Measurements from ENCODE around the gene PCDHB12.
"Not testable (repeated sequence)": the region's sequence is repeated elsewhere in the genome, so short reads cannot be mapped to it uniquely, and the experiment has no call there.

GRCh38 chr5:141201126-141201525 is 7.4 kb upstream of the PCDHB12 start:
- TF ChIP-seq ATF1 (CRISPR knock-in tag; IDR thresholded peaks at IDR 0.05); UBTF (CRISPR knock-in tag; IDR thresholded peaks at IDR 0.05); TFDP2 (CRISPR knock-in tag; IDR thresholded peaks at IDR 0.05); SIN3A (IDR thresholded peaks at IDR 0.05; ENCODE audit: borderline replicate concordance, low read depth, low read length); POLR2AphosphoS5 (IDR thresholded peaks at IDR 0.05; ENCODE audit: low read depth, low read length); TERF1 (CRISPR knock-in tag; IDR thresholded peaks at IDR 0.05); POLR2AphosphoS2 (IDR thresholded peaks at IDR 0.05; ENCODE audit: low read depth, low read length); ZNF644 (CRISPR knock-in tag; IDR thresholded peaks at IDR 0.05; ENCODE audit: low read depth); MXI1 (IDR thresholded peaks at IDR 0.05; ENCODE audit: borderline replicate concordance, low read depth, low read length); EP300 (IDR thresholded peaks at IDR 0.05; ENCODE audit: low read depth in 2 of 2, low read length in 2 of 2); EP300 (CRISPR knock-in tag; IDR thresholded peaks at IDR 0.05; ENCODE audit: borderline replicate concordance); TP53 (CRISPR knock-in tag; conservative IDR thresholded peaks at IDR 0.05); ZNF562 (CRISPR knock-in tag; IDR thresholded peaks at IDR 0.05; ENCODE audit: borderline replicate concordance): not testable (repeated sequence)
